ENCODE measurements around the gene MTHFD1L. TPM values are rescaled to one million over a fixed set of nuclear protein-coding genes. Genes with fewer than 3 reads are reported as not detected.

MTHFD1L gene
- total and polyA plus RNA-seq, 7 donors = 0.60 to 17.9 (median 3.0) TPM

DNA sequence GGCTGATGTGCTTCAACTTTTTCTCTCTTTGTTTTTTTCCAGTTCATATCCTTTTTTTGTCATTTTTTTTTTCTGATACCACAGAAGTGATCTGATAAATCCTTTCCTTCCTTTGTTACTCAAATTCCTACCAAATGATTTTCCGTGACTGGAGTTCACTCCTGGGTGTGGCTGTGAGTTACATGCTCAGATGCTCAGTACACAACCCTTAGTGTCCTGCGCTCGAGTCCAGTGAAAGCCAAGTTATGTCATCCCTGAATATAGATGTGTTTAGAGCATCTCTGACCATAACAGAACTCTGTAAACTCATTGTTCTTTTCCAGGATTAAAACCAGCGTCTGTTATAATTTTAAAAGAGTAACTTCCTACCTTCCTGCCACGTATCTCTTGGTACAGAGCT lies 227.1 kb downstream of the MTHFD1L start:
- no peaks in the 10 kb centered on the region for H3K27me3 ChIP-seq
- DNase-seq = no peak
- 70 to 87% methylated on average over 5 of the region's 5 CpGs for WGBS, 2 donors
- no peaks in the 10 kb centered on the region for H3K36me3 ChIP-seq
- no peaks in the 10 kb centered on the region for H3K4me1 ChIP-seq
- H3K9me3 ChIP-seq = no peaks in the 10 kb centered on the region
- intact Hi-C loops (cut with DNase I) = no loop called here
- no peak overlapping the region for H3K27ac ChIP-seq
- TF ChIP-seq, protein P1, sequence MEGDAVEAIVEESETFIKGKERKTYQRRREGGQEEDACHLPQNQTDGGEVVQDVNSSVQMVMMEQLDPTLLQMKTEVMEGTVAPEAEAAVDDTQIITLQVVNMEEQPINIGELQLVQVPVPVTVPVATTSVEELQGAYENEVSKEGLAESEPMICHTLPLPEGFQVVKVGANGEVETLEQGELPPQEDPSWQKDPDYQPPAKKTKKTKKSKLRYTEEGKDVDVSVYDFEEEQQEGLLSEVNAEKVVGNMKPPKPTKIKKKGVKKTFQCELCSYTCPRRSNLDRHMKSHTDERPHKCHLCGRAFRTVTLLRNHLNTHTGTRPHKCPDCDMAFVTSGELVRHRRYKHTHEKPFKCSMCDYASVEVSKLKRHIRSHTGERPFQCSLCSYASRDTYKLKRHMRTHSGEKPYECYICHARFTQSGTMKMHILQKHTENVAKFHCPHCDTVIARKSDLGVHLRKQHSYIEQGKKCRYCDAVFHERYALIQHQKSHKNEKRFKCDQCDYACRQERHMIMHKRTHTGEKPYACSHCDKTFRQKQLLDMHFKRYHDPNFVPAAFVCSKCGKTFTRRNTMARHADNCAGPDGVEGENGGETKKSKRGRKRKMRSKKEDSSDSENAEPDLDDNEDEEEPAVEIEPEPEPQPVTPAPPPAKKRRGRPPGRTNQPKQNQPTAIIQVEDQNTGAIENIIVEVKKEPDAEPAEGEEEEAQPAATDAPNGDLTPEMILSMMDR (IDR thresholded peaks at IDR 0.05) = no peak
- TF ChIP-seq POLR2AphosphoS5 (IDR thresholded peaks at IDR 0.05) (no peak), POLR2A (IDR thresholded peaks at IDR 0.05) (no peak), EP300 (IDR thresholded peaks at IDR 0.05) (no peak)
- no peak overlapping the region for H3K4me3 ChIP-seq

DNA sequence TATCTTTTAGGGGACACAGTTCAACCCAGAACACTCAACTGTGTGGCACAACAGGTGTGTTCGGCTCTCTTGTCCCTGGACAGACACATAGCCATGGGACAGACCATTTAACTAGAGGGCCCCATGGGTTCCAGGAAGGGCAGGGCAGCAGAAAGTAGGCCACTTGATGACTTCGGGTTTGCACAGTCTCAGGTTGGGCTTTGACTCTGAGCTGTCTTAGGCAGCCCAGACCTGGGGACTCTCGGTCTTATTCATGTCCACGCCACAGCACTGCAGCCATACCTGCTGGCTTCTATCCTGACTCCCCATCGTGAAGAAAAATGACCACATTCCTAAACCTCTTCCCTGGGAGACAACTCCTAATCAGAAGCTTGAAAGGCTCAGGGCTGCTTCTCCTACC lies 228.2 kb downstream of the MTHFD1L start:
- Histone ChIP-seq H3K36me3 (no peaks in the 10 kb centered on the region), H3K4me3 (no peak overlapping the region), H3K9me3 (no peaks in the 10 kb centered on the region), H3K27me3 (no peaks in the 10 kb centered on the region), H3K27ac (no peak overlapping the region), H3K4me1 (no peaks in the 10 kb centered on the region)
- intact Hi-C loops (cut with DNase I) = no loop called here
- 85 to 90% methylated on average over 5 of the region's 5 CpGs for WGBS, 2 donors
- DNase-seq = no peak
- no peak for TF ChIP-seq POLR2A (IDR thresholded peaks at IDR 0.05)
- TF ChIP-seq, protein P1 (IDR thresholded peaks at IDR 0.05) = no peak

DNA sequence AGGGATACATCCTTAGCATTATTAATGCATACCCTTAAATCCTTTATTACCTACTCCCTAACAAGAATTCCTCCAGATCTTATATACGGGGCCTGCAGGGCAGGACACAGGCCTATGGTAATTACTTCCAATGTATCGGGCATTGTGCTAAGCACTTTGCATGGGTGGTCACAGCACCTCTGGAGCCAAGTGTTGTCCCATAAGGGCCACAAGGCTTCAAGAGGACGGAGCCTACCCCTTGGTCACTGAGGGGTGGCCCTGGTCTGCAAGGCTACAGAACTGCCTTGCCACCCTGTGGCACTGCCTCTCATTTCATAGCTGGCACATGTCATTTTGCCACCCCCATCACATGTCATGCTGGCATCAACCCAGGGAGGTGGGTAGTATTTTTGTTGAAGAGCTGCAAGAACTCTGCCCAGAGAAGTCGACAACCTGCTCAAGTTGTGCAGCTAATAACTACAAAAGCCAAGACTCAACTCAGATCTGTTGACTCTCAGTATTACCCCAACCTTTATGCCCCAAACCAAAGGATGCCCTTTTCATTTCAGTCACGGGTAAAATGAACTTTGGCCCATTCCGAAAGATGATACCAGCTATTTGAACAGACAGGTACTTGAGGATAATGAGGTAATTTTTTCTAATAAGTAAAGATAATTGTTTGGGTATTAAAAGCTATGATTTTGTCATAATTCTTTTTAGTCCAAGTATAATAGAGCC lies 230.2 kb downstream of the MTHFD1L start:
- intact Hi-C loops (cut with DNase I) = no loop called here
- no peaks in the 10 kb centered on the region for H3K36me3 ChIP-seq
- H3K4me1 ChIP-seq = peaks cover 0 to under 1% (median 0%) of the 10 kb centered on the region in 4 donors
- TF ChIP-seq POLR2AphosphoS5 (IDR thresholded peaks at IDR 0.05) = no peak
- TF ChIP-seq, protein P1 (IDR thresholded peaks at IDR 0.05) = no peak
- TF ChIP-seq EP300 (IDR thresholded peaks at IDR 0.05) = no peak
- no peak for TF ChIP-seq POLR2A (IDR thresholded peaks at IDR 0.05)
- 93 to 96% methylated on average over 6 of the region's 6 CpGs for WGBS, 2 donors
- no peaks in the 10 kb centered on the region for H3K27me3 ChIP-seq
- no peak overlapping the region for H3K4me3 ChIP-seq
- no peak for DNase-seq
- no peaks in the 10 kb centered on the region for H3K9me3 ChIP-seq
- no peak overlapping the region for H3K27ac ChIP-seq

DNA sequence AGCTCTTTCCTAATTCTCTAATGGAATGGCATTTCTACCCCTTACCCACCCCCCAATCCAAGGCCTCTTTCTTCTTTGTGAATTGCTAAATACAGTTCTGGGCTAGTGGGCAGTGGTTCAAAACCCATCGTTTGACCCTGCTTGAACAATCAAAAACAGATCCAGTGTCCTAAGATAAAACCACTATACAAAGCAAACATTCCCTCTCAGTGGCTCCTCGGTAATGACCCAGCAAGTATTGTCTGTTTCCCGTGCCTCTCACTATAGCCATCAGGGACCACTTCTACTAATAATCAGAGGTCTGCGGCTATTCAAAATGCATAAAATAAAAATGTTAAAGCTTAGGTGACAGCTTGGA lies 230.7 kb downstream of the MTHFD1L start:
- 88 to 89% methylated on average over 4 of the region's 4 CpGs for WGBS, 2 donors
- Histone ChIP-seq H3K27ac (no peak overlapping the region), H3K4me1 (peaks cover 0 to 6% (median 4%) of the 10 kb centered on the region in 4 donors), H3K4me3 (no peak overlapping the region), H3K9me3 (no peaks in the 10 kb centered on the region), H3K36me3 (no peaks in the 10 kb centered on the region), H3K27me3 (no peaks in the 10 kb centered on the region)
- intact Hi-C loops (cut with DNase I) = no loop called here
- no peak for TF ChIP-seq POLR2A (IDR thresholded peaks at IDR 0.05)
- TF ChIP-seq EP300 (IDR thresholded peaks at IDR 0.05) = no peak
- no peak for TF ChIP-seq POLR2AphosphoS5 (IDR thresholded peaks at IDR 0.05)
- DNase-seq = no peak

DNA sequence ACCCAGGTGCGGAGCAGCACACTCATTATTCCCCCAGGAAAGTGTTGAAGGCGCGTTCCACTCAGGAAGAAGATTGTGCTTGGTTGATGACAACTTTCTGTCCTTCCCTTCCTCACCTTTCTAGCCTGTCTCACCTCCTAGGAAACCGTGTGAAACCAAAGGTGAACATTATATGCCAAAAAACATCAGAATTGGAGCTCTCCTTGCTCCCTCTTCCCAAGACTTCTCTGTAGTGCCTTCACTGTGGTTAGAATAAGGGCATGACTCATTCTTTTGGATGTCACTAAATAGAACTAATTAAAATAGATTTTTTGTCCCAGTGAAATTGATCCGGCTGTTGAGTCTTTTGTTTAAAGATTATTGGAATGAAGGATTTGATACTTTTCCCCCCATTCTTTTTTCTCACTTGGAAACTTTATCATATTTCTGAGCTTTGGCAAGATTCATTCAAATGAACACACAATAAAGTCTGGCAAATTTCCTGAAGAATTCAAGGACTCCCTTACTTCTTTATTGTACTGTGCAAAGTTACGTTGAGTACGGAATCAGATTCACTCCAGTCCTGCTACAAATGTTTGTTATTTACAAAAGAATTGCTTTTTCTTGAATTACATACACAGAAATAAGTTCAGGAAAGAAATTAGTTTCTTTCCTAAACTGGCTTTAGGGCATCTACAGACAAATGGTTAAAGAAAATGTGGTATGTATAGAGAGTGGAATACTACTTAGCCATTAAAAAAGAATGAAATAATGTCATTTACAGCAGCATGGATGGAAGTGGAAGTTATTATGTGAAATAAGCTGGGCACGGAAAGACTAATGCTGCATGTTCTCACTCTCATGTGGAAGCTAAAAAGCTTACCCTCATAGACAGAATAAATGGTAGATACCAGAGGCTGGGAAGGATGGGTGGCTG lies 231.4 kb downstream of the MTHFD1L start:
- DNase-seq = no peak
- TF ChIP-seq EP300 (IDR thresholded peaks at IDR 0.05) = no peak
- no peak for TF ChIP-seq POLR2AphosphoS5 (IDR thresholded peaks at IDR 0.05)
- TF ChIP-seq, protein P1 (IDR thresholded peaks at IDR 0.05) = no peak
- TF ChIP-seq POLR2A (IDR thresholded peaks at IDR 0.05) = no peak
- no peaks in the 10 kb centered on the region for H3K36me3 ChIP-seq
- no peaks in the 10 kb centered on the region for H3K27me3 ChIP-seq
- H3K4me3 ChIP-seq = no peak overlapping the region
- no peak overlapping the region for H3K27ac ChIP-seq
- intact Hi-C loops (cut with DNase I) = no loop called here
- 97 to 98% methylated on average over 8 of the region's 8 CpGs for WGBS, 2 donors
- no peaks in the 10 kb centered on the region for H3K9me3 ChIP-seq
- peaks cover 0 to 13% (median 11%) of the 10 kb centered on the region in 4 donors for H3K4me1 ChIP-seq
